B cell (primary cell): Measurements from ENCODE around the gene MTHFSD. TPM values are rescaled to one million over a fixed set of nuclear protein-coding genes. Genes with fewer than 3 reads are reported as not detected.

ENCODE experiments used
- ATAC-seq: fragments of 200-7000 bp; cut with Tn5 transposase; one replicate; pipeline ENCODE4 v1.10.0; 2021; ENCODE audit warnings: low read depth, mild to moderate bottlenecking, moderate number of reproducible peaks, moderate library complexity
- CTCF ChIA-PET: fragments of 350-600 bp; sonication (Branson Sonifier 250); formaldehyde crosslinking; loops from one replicate; lab custom pipeline; 2021; ENCODE audit warnings: antibody characterized with exemption, inconsistent platforms; lab: Charles Lee
- POLR2A ChIA-PET: fragments of 350-600 bp; sonication (Branson Sonifier 250); formaldehyde crosslinking; loops from one replicate; lab custom pipeline; 2021; ENCODE audit warnings: antibody characterized with exemption; lab: Charles Lee
- DNase-seq: peaks from one replicate; pipeline ENCODE4 v3.0.0; 2013
- H2AFZ ChIP-seq: 2 replicates; pipeline ENCODE4 v1.6.1; 2012; ENCODE audit warnings: mild to moderate bottlenecking, low read depth, low read length; ENCODE audit not compliant: insufficient read depth, poor library complexity, severe bottlenecking
- H3K27ac ChIP-seq, 2 donors: 1 replicate in 1 of 2; 2 replicates in 1 of 2; pipeline ENCODE4 v1.5.1; 2012 to 2013; ENCODE audit warnings: low read length in 2 of 2, mild to moderate bottlenecking in 2 of 2, moderate library complexity in 1 of 2
- H3K27me3 ChIP-seq, 4 experiments: fragments of 200-600 bp in 1 of 4; sonication (generic) in 1 of 4; replicated peaks in 1 of 4; 1 replicate in 2 of 4; 2 replicates in 2 of 4; pipeline versions ENCODE4 v1.6.1 to v1.7.0; 2013 to 2016; ENCODE audit warnings: low read length in 3 of 4, mild to moderate bottlenecking in 2 of 4, mixed read lengths in 1 of 4, moderate library complexity in 1 of 4; ENCODE audit not compliant: insufficient read depth in 4 of 4, control insufficient read depth in 3 of 4; ENCODE audit errors: control extremely low read depth in 1 of 4
- H3K36me3 ChIP-seq, 2 experiments: replicated peaks in 1 of 2; 1 replicate in 1 of 2; 2 replicates in 1 of 2; pipeline versions ENCODE4 v1.6.1 to v1.7.1; 2013; ENCODE audit warnings: low read length in 1 of 2; ENCODE audit not compliant: insufficient read depth in 2 of 2, control insufficient read depth in 1 of 2; ENCODE audit errors: control extremely low read depth in 1 of 2, extremely low read depth in 1 of 2
- H3K4me1 ChIP-seq, 2 donors: fragments of 200-600 bp in 1 of 2; sonication (generic) in 1 of 2; 1 replicate in 1 of 2; 2 replicates in 1 of 2; pipeline versions ENCODE4 v1.5.1 to v1.6.1; 2013 to 2017; ENCODE audit warnings: low read length in 2 of 2; ENCODE audit not compliant: control insufficient read depth in 2 of 2, insufficient read depth in 2 of 2
- H3K4me2 ChIP-seq: replicated peaks from 2 replicates; pipeline ENCODE3; 2012; ENCODE audit warnings: mild to moderate bottlenecking, low read depth, low read length; ENCODE audit not compliant: poor library complexity, severe bottlenecking
- H3K4me3 ChIP-seq, 5 experiments: fragments of 200-600 bp in 1 of 5; sonication (generic) in 1 of 5; 1 replicate in 3 of 5; 2 replicates in 2 of 5; pipeline versions ENCODE4 v1.5.1 to v1.7.0; 2011 to 2016; ENCODE audit warnings: low read length in 4 of 5, mild to moderate bottlenecking in 4 of 5, low read depth in 2 of 5, control low read depth in 1 of 5, moderate library complexity in 1 of 5; ENCODE audit not compliant: insufficient read depth in 1 of 5; ENCODE audit errors: control extremely low read depth in 1 of 5, extremely low read depth in 1 of 5
- H3K79me2 ChIP-seq: fragments of 200-600 bp; sonication (generic); one replicate; pipeline ENCODE4 v1.6.0; 2016; ENCODE audit warnings: low read length; ENCODE audit not compliant: control insufficient read depth, insufficient read depth
- H3K9ac ChIP-seq: fragments of 200-600 bp; sonication (generic); 2 replicates; pipeline ENCODE4 v1.6.1; 2017; ENCODE audit warnings: mild to moderate bottlenecking, low read length, moderate library complexity
- H3K9me3 ChIP-seq, 3 donors: one replicate each; pipeline versions ENCODE4 v1.6.1 to v1.7.1; 2013; ENCODE audit warnings: low read length in 2 of 3; ENCODE audit not compliant: control insufficient read depth in 2 of 3, insufficient read depth in 1 of 3; ENCODE audit errors: control extremely low read depth in 1 of 3
- H4K20me1 ChIP-seq: 2 replicates; pipeline ENCODE4 v1.6.0; 2012; ENCODE audit warnings: mild to moderate bottlenecking, low read length; ENCODE audit not compliant: insufficient read depth, control insufficient read depth, poor library complexity, severe bottlenecking
- H3K27ac Mint-ChIP-seq: one replicate; pipeline ENCODE4 v1.8.0; 2021; ENCODE audit warnings: mixed read lengths
- H3K27me3 Mint-ChIP-seq: one replicate; pipeline ENCODE4 v1.8.0; 2021; ENCODE audit warnings: mixed read lengths
- H3K4me1 Mint-ChIP-seq: one replicate; pipeline ENCODE4 v1.8.0; 2021; ENCODE audit warnings: mixed read lengths
- H3K4me3 Mint-ChIP-seq: one replicate; pipeline ENCODE4 v1.8.0; 2021; ENCODE audit warnings: mixed read lengths
- H3K9me3 Mint-ChIP-seq: one replicate; pipeline ENCODE4 v1.8.0; 2022; ENCODE audit warnings: mixed read lengths; ENCODE audit not compliant: insufficient read depth
- CTCF ChIP-seq: fragments of 200-600 bp; IDR thresholded peaks from one replicate; pipeline ENCODE4 v1.8.0; 2022; ENCODE audit warnings: antibody characterized with exemption, mild to moderate bottlenecking
- EZH2 ChIP-seq: IDR thresholded peaks from 2 replicates; pipeline ENCODE4 v1.6.1; 2012; ENCODE audit warnings: borderline replicate concordance, low read depth, mild to moderate bottlenecking, moderate library complexity, low read length; ENCODE audit not compliant: insufficient read depth, poor library complexity, severe bottlenecking
- WGBS: methylation state at CpG from one replicate; pipeline ENCODE4 v1.1.5; 2013; ENCODE audit warnings: missing lambda C conversion rate; ENCODE audit not compliant: insufficient coverage; 5-methylcytosine and 5-hydroxymethylcytosine counted together
- intact Hi-C: fragments of 100-400 bp; cut with micrococcal nuclease; formaldehyde crosslinking; loops from one replicate; pipeline ENCODE4 v1.10.0; 2022
- polyA plus RNA-seq: library from polyadenylated mRNA; depleted of rRNA; stranded (reverse); fragments of >200 nt; gene quantifications from 2 replicates; pipeline ENCODE4 v1.2.3, GENCODE V29; 2012
- total RNA-seq, 2 donors: library from RNA; stranded (reverse); fragments of 120-200 nt in 1 of 2; gene quantifications; 1 replicate in 1 of 2; 2 replicates in 1 of 2; pipeline versions ENCODE4 v1.2.3 to v1.2.4, GENCODE V29; 2013 to 2022

Gene MTHFSD
- total and polyA plus RNA-seq, 2 donors (not counting 1 experiment from before 2014, with no cell fraction given), result 21.5 to 42.0 TPM

- ChIA-PET POLR2A (no interaction called here), CTCF (interaction anchor here (0.6 to 4.7 kb wide), 14 partner anchors 10 to 1070 kb away, joined by 3 to 30 read pairs (median 4); partner anchors contain the start of gene MTHFSD)
- Histone ChIP-seq H4K20me1 (no peaks in the 10 kb centered on the region), H3K4me3 (no peak overlapping the region), H2AFZ (no peak overlapping the region), H3K27me3 (peaks cover 0 to 67% (median 40%) of the 10 kb centered on the region in 4 experiments), H3K79me2 (no peaks in the 10 kb centered on the region), H3K27ac (no peak overlapping the region), H3K4me2 (peak overlapping the region; percentile 62), H3K9ac (no peak overlapping the region), H3K9me3 (peaks cover 0 to 16% (median 0%) of the 10 kb centered on the region in 3 donors), H3K36me3 (no peaks in the 10 kb centered on the region), H3K4me1 (peaks cover 29 to 37% of the 10 kb centered on the region in 2 donors)
- ATAC-seq, result no peak
- H3K4me3 Mint-ChIP-seq, result peak overlapping the region; percentile 9
- peak overlapping the region; percentile 20 for H3K27ac Mint-ChIP-seq
- H3K9me3 Mint-ChIP-seq, result no peaks in the 10 kb centered on the region
- peaks cover 52% of the 10 kb centered on the region for H3K27me3 Mint-ChIP-seq
- TF ChIP-seq EZH2 (no peak), CTCF (no peak)
- no peak for DNase-seq
- intact Hi-C loops, result loop anchor here (5.0 kb wide), 1 partner anchor 53 kb away; the partner anchor contains the start of gene FOXF1
- WGBS, result 55% methylated on average over 13 of the region's 16 CpGs
- peaks cover 23% of the 10 kb centered on the region for H3K4me1 Mint-ChIP-seq
Observed at GRCh38 chr16:86565181-86565631, 10.2 kb upstream of the MTHFSD start.
